GM12801 (cell line): Measurements from ENCODE around the gene INPP5A.

Source experiments
- CTCF ChIP-seq: IDR thresholded peaks from one replicate; pipeline ENCODE4 v1.5.1; 2011; ENCODE audit warnings: control low read depth; ENCODE audit not compliant: insufficient read length; ENCODE audit errors: extremely low read depth

Gene INPP5A

DNA sequence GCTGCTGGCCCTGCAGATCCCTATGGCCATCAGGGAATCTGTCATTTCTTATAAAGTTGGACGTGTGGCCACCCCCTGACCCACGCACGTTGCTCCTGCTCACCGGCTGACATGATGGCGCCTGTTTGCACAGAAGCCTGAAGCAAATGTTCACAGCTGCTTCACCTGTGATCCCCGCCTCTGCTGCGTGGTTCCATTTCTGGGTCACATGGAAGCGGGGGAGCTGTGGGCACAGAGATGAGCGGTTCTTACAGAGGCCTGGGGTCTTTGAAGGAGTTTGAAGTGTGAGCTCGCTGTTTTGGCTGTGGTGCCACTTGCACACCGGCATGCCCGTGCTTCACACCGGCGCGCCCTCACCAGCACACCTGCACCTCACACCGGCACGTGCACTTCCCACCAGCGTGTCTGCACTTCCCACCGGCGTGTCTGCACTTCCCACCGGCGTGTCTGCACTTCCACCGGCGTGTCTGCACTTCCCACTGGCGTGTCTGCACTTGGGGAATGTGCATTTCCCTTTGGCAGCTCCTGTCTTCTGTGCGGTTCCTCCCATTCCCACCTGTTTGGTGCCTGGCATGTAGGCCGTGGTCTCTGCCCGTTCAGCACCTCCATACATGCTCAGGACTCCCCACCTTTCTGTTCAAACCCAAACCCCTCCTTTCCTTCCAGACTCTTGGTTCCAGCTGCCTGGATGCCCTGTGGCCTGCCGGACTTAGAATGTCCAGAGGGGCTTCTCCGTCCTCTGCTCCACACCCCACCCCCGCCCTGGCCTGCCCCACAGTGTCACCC lies 86.7 kb downstream of the INPP5A start:
- TF ChIP-seq CTCF: no peak

DNA sequence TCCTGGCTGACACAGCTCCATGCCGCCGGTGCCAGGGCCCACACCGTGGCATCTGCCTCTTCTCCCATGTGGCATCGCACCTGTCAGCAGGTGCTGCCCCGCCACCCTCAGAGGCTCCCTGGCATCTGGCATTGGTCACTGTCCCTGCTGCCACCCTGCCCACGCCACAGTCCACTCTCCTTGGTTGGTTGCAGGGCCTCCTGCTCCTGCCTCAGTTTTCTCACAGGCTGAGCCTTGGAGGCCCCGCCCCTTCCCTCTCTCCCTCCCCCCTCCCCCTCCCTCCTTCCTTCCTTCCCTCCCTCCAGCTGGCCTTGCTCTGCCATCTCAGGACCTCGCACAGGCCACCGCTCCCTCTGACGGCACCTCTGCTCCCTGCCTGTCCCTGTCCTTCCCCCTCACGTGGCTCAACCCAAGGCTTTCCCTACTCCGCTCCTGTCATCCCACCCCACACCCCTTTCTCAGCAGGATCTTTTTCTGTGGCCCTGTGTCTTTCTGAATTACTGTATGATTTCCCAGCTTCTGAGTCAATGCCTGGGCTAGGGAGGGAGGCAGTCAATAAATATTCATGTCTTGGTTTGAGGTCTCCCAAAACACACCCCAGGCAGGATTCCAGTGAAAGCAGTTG lies 87.4 kb downstream of the INPP5A start:
- TF ChIP-seq CTCF: no peak

DNA sequence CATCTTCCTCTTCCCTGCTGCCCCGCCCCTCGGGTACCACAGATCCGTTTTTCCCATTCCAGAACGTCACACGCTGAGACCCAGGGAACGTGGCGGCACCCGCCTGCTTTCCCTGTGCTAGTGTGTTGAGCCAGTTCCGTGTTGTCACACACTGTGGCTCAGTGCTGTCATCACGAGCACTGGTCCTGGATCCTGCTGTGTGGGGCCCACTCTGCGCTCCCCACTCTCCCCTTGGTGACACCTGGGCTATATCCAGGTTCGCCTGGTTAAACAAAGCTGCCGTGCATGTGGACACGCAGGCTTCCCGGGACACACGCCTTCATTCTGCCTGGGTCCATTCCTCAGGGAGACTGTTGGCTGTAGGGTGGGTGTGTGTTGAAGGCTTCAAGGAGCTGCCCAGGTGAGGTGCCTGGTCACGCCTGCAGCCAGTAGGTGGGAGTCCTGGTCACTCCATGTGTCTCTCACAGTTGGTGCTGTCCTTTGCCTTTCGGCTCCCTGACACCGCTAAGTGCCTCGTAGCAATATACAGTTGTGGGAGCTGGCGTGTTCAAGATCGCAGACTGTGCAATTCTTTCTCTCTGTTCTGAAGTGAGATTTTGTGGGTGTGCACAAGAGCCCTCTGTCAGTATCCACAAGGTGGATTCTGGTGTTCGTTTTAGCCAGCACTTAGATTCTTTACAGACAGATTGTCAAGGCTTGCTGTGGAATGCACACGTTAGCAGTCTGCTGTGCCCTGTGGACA lies 88.6 kb downstream of the INPP5A start:
- no peak for TF ChIP-seq CTCF

DNA sequence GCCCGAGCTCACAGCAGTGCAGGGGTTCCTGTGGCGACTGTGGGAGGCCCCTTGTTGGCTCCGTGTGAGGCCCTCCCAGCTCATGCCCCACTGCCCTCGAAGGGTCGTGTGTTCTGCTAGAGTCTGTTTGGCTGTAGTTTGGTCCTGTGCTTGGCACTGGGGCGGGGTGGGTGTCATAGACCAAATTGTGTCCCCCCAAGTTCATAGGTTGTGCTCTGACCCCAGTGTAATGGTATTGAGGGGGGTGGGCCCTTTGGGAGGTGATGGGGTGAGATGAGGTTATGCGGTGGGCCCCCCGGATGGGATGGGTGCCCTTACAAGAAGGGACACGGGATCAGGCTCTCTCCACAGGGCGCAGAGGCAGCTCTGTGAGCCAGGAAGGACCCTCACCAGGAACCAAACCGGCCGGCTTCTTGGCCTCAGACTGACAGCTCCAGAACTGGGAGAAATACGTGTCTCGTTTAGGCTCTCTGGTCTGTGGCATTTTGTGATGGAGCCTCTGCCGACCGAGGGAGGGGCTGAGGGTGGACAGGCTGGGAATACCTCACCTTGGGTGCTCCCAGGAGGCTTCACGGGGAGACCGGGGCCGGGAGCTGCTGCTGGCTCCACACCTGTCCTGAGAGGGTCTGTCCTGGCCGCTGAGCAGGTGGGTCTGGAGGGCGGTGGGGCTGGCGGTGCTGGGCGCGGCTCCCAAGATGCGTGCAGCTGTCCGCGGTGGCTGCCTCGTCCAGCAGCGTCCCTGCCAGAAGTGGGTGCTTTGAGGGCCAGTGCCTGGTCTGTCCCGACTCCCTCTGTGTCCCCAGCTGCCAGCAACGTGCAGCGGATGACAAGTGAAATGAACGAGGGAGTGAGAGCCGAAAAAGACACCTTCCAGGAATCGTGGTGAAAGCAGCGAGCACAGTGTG lies 89.4 kb downstream of the INPP5A start:
- no peak for TF ChIP-seq CTCF

DNA sequence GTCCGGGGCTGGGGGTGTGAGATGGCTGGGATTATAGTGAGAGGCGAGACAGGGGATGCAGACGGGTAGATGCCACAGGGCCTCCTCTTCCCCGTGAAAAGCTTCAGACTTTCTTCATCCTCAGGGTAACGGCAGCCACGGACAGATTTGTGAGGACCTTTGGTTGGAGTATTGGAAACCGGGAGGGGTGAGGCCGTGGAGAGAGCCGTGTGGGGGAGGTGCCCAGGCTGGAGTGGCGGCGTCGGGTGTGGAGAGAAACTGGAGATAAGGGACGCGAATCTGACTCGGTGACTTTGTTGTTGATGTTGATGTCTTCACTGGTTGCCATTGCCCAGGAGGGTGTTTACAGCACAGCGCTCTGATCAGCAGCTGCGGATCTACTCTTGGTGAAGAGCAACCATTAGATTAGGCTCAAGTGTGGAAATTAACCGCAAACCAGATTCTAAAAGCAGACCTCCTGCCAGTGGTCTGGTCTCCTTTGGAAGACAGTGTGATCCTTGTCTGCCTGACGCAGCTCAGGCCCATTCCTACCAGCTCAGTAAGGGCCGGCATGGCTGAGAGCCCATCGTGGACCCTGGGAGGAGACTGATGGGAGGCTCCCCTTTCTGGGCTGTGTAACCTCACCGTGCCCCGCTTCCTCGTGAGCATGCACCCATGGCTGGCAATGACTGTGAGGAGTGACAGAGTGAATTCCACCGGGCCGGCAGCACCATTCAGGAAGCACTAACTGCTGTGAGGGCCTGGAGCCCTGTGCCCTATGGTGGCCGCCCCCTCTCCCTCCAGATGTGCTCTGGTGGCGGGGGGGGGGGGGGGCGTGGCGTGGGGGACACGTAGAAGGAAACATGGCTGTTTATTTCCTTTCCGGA lies 90.3 kb downstream of the INPP5A start:
- no peak for TF ChIP-seq CTCF

GRCh38 chr10:132628966-132629900 lies 91.6 kb downstream of the INPP5A start:
- TF ChIP-seq CTCF: no peak
